ELR (cell line): ENCODE measurements around the gene RAX2.
"Not testable (repeated sequence)": the region's sequence is repeated elsewhere in the genome, so short reads cannot be mapped to it uniquely, and the experiment has no call there.

Experiments used
- DNase-seq: peaks from one replicate; pipeline ENCODE4 v3.0.0-alpha.2; 2015; ENCODE audit warnings: low read depth

RAX2 gene

GRCh38 chr19:3771906-3772455 is at the start of gene RAX2:
TSS of gene RAX2 (minus strand) at chr19:3772228. CDS start at chr19:3771742, 486 bp downstream.
- no peak for DNase-seq

- no peak for DNase-seq
These were observed 49.1 kb upstream of the RAX2 start for GRCh38 chr19:3821156-3821555.

GRCh38 chr19:3819989-3820388 is 48.0 kb upstream of the RAX2 start:
- no peak for DNase-seq

GRCh38 chr19:3818918-3819317 is 46.9 kb upstream of the RAX2 start:
- DNase-seq: no peak

GRCh38 chr19:3818466-3818865 is 46.4 kb upstream of the RAX2 start:
- DNase-seq: peak; percentile 67

- no peak for DNase-seq
These were observed 45.7 kb upstream of the RAX2 start for GRCh38 chr19:3817761-3818160.

GRCh38 chr19:3816566-3817218 is 44.7 kb upstream of the RAX2 start:
- DNase-seq: no peak

GRCh38 chr19:3816148-3816547 is 44.1 kb upstream of the RAX2 start:
- DNase-seq: not testable (repeated sequence)

- no peak for DNase-seq
These were observed 42.6 kb upstream of the RAX2 start for GRCh38 chr19:3814648-3815047.

- DNase-seq: no peak
These were observed 41.7 kb upstream of the RAX2 start for GRCh38 chr19:3813473-3814392.

GRCh38 chr19:3810708-3811355 is 38.8 kb upstream of the RAX2 start:
- no peak for DNase-seq

GRCh38 chr19:3809881-3810707 is 38.1 kb upstream of the RAX2 start:
- no peak for DNase-seq

GRCh38 chr19:3808420-3809143 is 36.6 kb upstream of the RAX2 start:
- no peak for DNase-seq

- DNase-seq: no peak
These were observed 35.7 kb upstream of the RAX2 start for GRCh38 chr19:3807574-3808354.

GRCh38 chr19:3807131-3807480 is 35.1 kb upstream of the RAX2 start:
- DNase-seq: no peak

GRCh38 chr19:3805859-3806258 is 33.8 kb upstream of the RAX2 start:
- DNase-seq: no peak

- no peak for DNase-seq
These were observed 32.4 kb upstream of the RAX2 start for GRCh38 chr19:3804429-3804828.

GRCh38 chr19:3803986-3804385 is 32.0 kb upstream of the RAX2 start:
- no peak for DNase-seq

- no peak for DNase-seq
These were observed 31.3 kb upstream of the RAX2 start for GRCh38 chr19:3803114-3803888.
